HFF-Myc (cell line): ENCODE measurements around the gene SOX4.

ENCODE experiments used
- DNase-seq: peaks from one replicate; pipeline ENCODE4 v3.0.0-alpha.2; 2011; ENCODE audit warnings: low read depth; ENCODE audit errors: extremely low read depth
- H3K4me3 ChIP-seq: replicated peaks from 2 replicates; pipeline ENCODE4 v1.5.1; 2011; ENCODE audit warnings: low read depth, mild to moderate bottlenecking, control low read depth, low read length
- CTCF ChIP-seq: IDR thresholded peaks from 2 replicates; pipeline ENCODE4 v1.5.1; 2012; ENCODE audit warnings: mild to moderate bottlenecking, low read depth, low read length, control low read depth; ENCODE audit errors: missing control alignments

The SOX4 gene

GRCh38 chr6:21560249-21560648 lies 33.3 kb upstream of the SOX4 start:
- no peak for DNase-seq
- TF ChIP-seq CTCF, result no peak
- H3K4me3 ChIP-seq, result no peak overlapping the region

GRCh38 chr6:21565431-21565830 lies 28.1 kb upstream of the SOX4 start:
- DNase-seq, result no peak
- no peak overlapping the region for H3K4me3 ChIP-seq
- no peak for TF ChIP-seq CTCF

- DNase-seq, result no peak
- no peak for TF ChIP-seq CTCF
- H3K4me3 ChIP-seq, result no peak overlapping the region
Measured at GRCh38 chr6:21578523-21578922, 15.0 kb upstream of the SOX4 start.

GRCh38 chr6:21582651-21583050 lies 10.9 kb upstream of the SOX4 start:
- TF ChIP-seq CTCF, result no peak
- no peak for DNase-seq
- no peak overlapping the region for H3K4me3 ChIP-seq

- TF ChIP-seq CTCF, result no peak
- DNase-seq, result no peak
- no peak overlapping the region for H3K4me3 ChIP-seq
Measured at GRCh38 chr6:21586300-21586699, 7.3 kb upstream of the SOX4 start.

GRCh38 chr6:21586740-21587178 lies 6.8 kb upstream of the SOX4 start:
- peak overlapping the region; percentile 65 for H3K4me3 ChIP-seq
- no peak for DNase-seq
- no peak for TF ChIP-seq CTCF
